GM21737 (cell line): ENCODE results near the gene RICTOR.
A peak's percentile ranks its signal among the peaks of the same experiment; 100 is the strongest.

Experiments
- ATAC-seq: cut with Tn5 transposase; IDR thresholded peaks from one replicate; pipeline ENCODE4 v1.9.1; 2021; ENCODE audit warnings: mild to moderate bottlenecking, moderate library complexity; ENCODE audit not compliant: unreplicated experiment

RICTOR gene

DNA sequence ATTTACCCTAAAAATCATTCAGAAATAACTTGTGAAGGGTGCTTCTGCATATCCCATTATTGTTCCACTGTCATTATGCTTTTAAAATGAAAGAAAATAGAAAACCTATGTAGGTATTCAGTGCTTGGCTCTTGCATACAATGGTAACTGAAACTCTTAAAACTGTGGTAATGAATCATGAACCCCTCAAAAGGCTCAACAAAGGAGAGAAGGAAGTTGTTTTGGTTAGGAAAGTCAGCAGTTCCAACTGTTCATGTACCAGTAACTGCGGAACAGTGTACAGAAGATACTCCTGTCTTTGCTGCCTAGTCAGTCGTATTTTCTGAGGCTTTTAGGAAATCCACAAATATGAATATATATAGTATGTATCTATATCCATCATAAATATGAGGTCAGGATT, 132.3 kb downstream of the RICTOR start:
- no peak for ATAC-seq

DNA sequence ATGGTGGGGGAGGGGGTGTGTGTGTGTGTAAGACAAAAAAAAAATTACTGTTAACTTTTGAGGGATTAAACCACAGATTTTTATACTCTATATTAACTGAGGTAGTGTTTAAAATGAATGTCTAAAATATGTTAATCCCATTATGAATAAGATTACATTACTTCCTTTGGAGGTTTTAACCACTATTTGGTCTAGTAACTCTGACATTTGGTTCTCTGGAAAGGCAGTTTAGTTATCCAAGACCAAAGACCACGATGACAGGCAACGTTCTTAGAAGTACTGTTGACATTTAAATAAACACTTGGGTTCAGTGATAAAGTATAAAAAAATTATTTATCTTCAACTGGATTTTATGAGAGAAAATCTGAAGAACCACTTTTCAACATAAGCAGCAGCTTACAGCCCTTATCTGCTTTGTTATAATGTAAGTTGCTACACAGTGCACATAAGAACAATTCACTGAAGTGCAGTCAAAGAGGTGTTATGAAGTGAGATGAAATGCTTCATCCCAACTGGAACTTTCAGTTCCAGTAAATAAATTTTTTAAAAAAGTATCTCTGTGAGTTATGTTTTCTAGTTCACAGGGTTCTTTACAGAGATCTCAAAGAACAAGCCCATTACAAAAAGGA, 133.9 kb downstream of the RICTOR start:
- ATAC-seq: no peak

GRCh38 chr5:38938973-38939372, 135.2 kb downstream of the RICTOR start:
- ATAC-seq: no peak

DNA sequence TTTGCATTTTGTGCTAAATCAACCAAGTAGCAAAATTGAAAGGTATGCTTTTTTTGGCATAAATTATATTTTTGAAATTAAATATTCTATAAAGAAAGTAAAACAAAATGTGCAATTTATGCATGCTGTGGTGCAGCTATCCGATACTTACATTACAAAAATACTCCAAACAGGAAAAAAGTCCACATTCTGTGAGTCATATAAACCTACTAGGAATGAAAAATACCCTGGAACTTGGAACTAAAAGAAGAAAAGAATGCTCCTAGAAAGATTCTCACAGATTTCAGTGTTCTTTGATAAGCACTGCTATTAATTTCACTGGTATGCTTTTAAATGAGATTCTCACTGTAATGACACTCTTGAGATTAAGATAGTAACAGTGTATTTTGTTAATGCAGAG, 135.8 kb downstream of the RICTOR start:
- no peak for ATAC-seq

DNA sequence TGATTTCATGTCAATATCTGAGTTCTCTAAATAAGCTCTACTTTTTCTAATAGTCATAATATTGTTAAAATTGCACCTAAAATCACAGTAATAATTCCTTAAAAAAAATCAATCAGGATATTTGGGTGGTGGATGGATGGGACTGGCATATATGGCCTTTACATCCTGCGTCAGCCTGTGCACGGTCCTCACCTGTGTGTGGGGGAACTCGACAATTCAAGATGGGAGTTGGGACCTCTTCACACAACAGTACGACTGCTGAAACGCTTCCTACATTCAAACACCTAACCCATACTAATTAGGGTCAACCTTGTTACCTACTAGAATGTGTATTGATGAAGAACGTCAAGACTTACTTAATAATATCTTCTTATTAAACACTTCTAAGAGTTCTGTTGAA, 137.9 kb downstream of the RICTOR start:
- no peak for ATAC-seq

DNA sequence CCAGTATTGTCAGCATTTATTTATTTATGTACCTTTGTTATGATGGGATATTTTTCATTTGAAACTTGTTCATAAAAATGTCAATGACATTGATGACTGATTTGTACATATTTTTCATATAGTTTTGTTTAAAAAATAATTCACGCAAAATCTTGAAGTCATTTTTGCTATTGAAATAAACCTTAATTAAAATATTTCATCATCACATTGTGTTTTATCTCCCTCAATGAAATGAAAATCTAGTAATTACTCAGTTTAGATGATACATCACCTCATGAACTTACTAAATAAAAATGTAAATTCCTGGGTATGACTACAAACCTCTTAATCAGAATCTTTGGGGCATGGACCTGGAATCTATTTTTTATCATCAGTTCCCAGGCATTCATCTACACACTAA, 138.8 kb downstream of the RICTOR start:
- no peak for ATAC-seq

- ATAC-seq: no peak
Measured at GRCh38 chr5:38932854-38933408, 141.3 kb downstream of the RICTOR start.

DNA sequence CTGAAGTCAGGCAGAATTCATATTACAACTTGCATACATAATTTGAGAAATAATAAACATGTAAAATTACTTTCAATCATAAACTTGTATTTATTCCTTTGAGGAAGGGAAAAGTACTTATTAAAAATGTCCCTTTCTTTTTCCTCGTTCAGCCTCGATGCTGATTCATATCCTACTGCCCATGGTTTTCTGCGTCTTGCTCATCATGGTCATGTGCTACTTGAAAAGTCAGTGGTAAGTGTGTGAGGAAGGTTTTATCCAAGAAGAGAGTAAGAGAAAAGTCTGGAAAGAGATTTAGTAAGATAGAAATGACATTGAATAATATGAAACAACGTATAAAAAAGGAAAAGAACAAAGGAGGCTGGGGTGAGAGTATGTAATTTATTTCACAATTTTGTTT, 142.5 kb downstream of the RICTOR start:
- ATAC-seq: no peak

DNA sequence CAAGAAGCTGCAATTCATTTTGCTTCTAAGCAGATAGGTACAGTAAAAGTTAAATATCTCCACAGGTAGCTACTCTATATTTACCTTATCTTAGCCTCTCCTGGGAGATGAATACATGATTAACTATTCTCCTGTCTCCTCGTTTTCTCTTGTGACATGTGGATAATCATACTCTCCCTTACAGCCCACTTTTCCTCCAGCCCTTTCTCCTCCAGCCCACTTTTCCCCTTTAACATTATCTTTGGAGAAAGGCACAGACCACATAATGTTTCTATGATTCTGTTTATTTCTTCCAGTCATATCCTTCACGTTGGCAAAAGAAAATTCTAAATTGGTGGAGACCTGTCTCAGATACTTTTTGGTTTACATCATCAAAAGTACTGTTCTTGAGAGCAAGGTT, 144.4 kb downstream of the RICTOR start:
- no peak for ATAC-seq

- no peak for ATAC-seq
Measured at GRCh38 chr5:38927470-38927869, 146.7 kb downstream of the RICTOR start.

DNA sequence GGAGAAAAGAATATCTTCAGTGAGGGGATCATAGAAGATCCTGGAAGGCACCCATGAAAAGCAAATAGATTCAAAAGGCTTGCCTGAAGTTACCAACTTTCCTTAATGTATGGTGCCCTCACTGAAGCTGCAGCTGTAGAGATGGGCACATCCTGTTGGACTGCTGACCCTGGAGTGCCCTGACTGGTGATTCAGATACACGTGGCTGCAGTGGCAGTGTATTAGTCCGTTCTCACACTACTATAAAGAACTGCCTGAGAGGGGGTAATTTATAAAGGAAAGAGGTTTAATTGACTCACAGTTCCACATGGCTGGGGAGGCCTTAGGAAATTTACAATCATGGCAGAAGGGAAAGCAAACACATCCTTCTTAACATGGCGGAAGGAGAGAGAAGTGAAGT, 148.1 kb downstream of the RICTOR start:
- ATAC-seq: no peak

GRCh38 chr5:38925154-38925925, 148.9 kb downstream of the RICTOR start:
- ATAC-seq: no peak

- ATAC-seq: no peak
Measured at GRCh38 chr5:38923661-38924451, 150.3 kb downstream of the RICTOR start.

DNA sequence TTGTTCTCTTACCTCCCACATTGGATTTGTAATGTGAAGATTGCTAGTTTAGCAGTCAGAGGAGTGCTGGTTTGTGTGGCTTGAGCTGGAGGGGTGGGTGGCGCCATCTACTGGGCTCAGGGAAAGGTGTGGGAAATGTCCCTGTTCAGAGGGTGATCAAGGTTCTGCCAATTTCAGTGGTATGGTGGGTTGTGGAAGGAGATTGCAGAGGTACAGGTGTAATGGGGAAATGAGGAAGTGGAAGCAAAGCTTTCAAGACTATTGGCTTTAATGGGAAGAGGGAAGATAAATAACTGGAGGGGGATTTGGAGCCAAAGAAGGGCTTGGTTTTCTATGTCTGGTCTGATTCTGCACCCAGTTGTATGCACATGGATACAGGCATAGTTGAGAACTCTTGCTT, 152.0 kb downstream of the RICTOR start:
- ATAC-seq: peak; percentile 67

- no peak for ATAC-seq
Measured at GRCh38 chr5:38921174-38921573, 153.0 kb downstream of the RICTOR start.

GRCh38 chr5:38916802-38917201, 157.4 kb downstream of the RICTOR start:
- ATAC-seq: no peak

GRCh38 chr5:38913714-38914113, 160.5 kb downstream of the RICTOR start:
- ATAC-seq: no peak

GRCh38 chr5:38911933-38912332, 162.3 kb downstream of the RICTOR start:
- no peak for ATAC-seq

- no peak for ATAC-seq
Measured at GRCh38 chr5:38906503-38906902, 167.7 kb downstream of the RICTOR start.

GRCh38 chr5:38905516-38905915, 168.7 kb downstream of the RICTOR start:
- ATAC-seq: no peak

GRCh38 chr5:38899936-38900335, 174.3 kb downstream of the RICTOR start:
- ATAC-seq: no peak

DNA sequence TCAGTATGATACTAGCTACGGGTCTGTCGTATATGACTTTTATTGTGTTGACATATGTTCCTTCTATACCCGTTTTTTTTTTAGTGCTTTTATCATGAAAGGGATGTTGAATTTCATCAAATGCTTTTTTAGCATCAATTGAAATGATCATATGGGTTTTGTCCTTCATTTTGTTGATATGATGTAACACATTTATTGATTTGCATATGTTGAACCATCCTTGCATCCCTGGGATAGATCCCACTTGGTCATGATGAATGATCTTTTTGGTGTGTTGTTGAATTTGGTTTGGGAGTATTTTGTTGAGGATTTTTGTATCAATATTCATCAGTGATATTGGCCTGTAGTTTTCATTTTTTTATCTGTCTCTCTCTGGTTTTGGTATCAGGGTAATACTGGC, 177.4 kb downstream of the RICTOR start:
- no peak for ATAC-seq
